K562 (cell line): ENCODE data around the gene SLC34A1. TPM values are rescaled to one million over a fixed set of nuclear protein-coding genes. Genes with fewer than 3 reads are reported as not detected.

ENCODE experiments used
- ARNT ChIP-seq, 2 experiments: fragments of 450-650 bp; IDR thresholded peaks; 2 replicates each; pipeline ENCODE4 v1.6.1; 2016; ENCODE audit warnings: mild to moderate bottlenecking in 1 of 2
- ATF7 ChIP-seq: fragments of 450-650 bp; IDR thresholded peaks from 2 replicates; pipeline ENCODE4 v1.7.1; 2014; ENCODE audit warnings: mild to moderate bottlenecking, moderate library complexity
- DLX4 ChIP-seq: fragments of 250-450 bp; sonication (Bioruptor Pico); IDR thresholded peaks from 2 replicates; pipeline ENCODE4 v1.6.1; 2021; ENCODE audit warnings: mild to moderate bottlenecking
- HES1 ChIP-seq: fragments of 450-650 bp; IDR thresholded peaks from 2 replicates; pipeline ENCODE4 v1.6.1; 2016; ENCODE audit warnings: low read depth, mild to moderate bottlenecking, moderate library complexity
- KLF1 ChIP-seq: fragments of 450-650 bp; IDR thresholded peaks from 2 replicates; pipeline ENCODE4 v1.6.1; 2016; ENCODE audit warnings: missing genetic modification characterization, missing compliant biosample characterization
- PHF8 ChIP-seq: fragments of 200-600 bp; sonication (generic); IDR thresholded peaks from 2 replicates; pipeline ENCODE4 v1.6.1; 2012; ENCODE audit warnings: mixed run types, mild to moderate bottlenecking, inconsistent platforms, low read length, moderate library complexity, borderline replicate concordance
- PML ChIP-seq: IDR thresholded peaks from 2 replicates; pipeline ENCODE4 v1.6.1; 2012; ENCODE audit warnings: low read length, inconsistent platforms
- RBM25 ChIP-seq: fragments of 200-400 bp; formaldehyde crosslinking; IDR thresholded peaks from 2 replicates; pipeline ENCODE4 v1.6.1; 2018; ENCODE audit warnings: low read length, low read depth, moderate library complexity; ENCODE audit not compliant: severe bottlenecking
- RBM34 ChIP-seq: fragments of 200-400 bp; formaldehyde crosslinking; IDR thresholded peaks from 2 replicates; pipeline ENCODE4 v1.6.1; 2018; ENCODE audit warnings: low read length, borderline replicate concordance; ENCODE audit not compliant: insufficient read depth
- SNAPC5 ChIP-seq: fragments of 250-450 bp; sonication (Bioruptor Pico); IDR thresholded peaks from 2 replicates; pipeline ENCODE4 v1.8.0; 2021; ENCODE audit warnings: moderate library complexity, mild to moderate bottlenecking, inconsistent platforms
- STAT5A ChIP-seq: IDR thresholded peaks from 2 replicates; pipeline ENCODE4 v1.6.1; 2012; ENCODE audit warnings: low read length, inconsistent platforms, borderline replicate concordance
- TAF15 ChIP-seq: fragments of 200-400 bp; formaldehyde crosslinking; IDR thresholded peaks from 2 replicates; pipeline ENCODE4 v1.6.1; 2017; ENCODE audit warnings: mild to moderate bottlenecking, low read depth, low read length, moderate library complexity
- TSC22D4 ChIP-seq: fragments of 450-650 bp; IDR thresholded peaks from 2 replicates; pipeline ENCODE4 v1.6.1; 2016; ENCODE audit warnings: missing genetic modification characterization, missing biosample characterization, control low read depth
- ZBTB17 ChIP-seq: fragments of 450-650 bp; formaldehyde crosslinking; IDR thresholded peaks from 2 replicates; pipeline ENCODE4 v1.4.0; 2020; ENCODE audit warnings: mild to moderate bottlenecking
- ZNF561 ChIP-seq: fragments of 450-650 bp; formaldehyde crosslinking; conservative IDR thresholded peaks from 2 replicates; pipeline ENCODE4 v1.4.0; 2020; ENCODE audit warnings: mild to moderate bottlenecking, moderate library complexity
- ZSCAN29 ChIP-seq: fragments of 450-650 bp; IDR thresholded peaks from 2 replicates; pipeline ENCODE4 v1.6.1; 2017
- polyA plus RNA-seq, 8 experiments: library from polyadenylated mRNA; depleted of rRNA in 4 of 8; stranded (reverse) in 5 of 8; unstranded in 3 of 8; fragments of >200 nt; fragmentation: Nextera tagmentation in 2 of 8; fragmentation: Illumina TruSeq in 1 of 8; extraction: Ambion mirVana in 2 of 8; extraction: Trizol in 1 of 8; gene quantifications; 2 replicates each; pipeline versions ENCODE4 v1.2.1 to v1.2.3, GENCODE V29; 2011 to 2014; ENCODE audit warnings: inconsistent platforms in 1 of 8, missing spikeins in 1 of 8
- total RNA-seq, 7 experiments: library from RNA; depleted of rRNA in 6 of 7; stranded (reverse); fragments of >200 nt in 6 of 7; fragmentation: Illumina TruSeq in 2 of 7; extraction: Trizol in 2 of 7; gene quantifications; 2 replicates each; pipeline versions ENCODE4 v1.2.1 to v1.2.3, GENCODE V29; 2011 to 2021; ENCODE audit warnings: low replicate concordance in 1 of 7
- TF ChIP-seq, protein P1 (sequence below), 2 experiments: IDR thresholded peaks in 1 of 2; conservative IDR thresholded peaks in 1 of 2; 2 replicates each; pipeline ENCODE4 v1.6.1; 2016; ENCODE audit warnings: low read depth in 2 of 2, mild to moderate bottlenecking in 1 of 2, missing compliant biosample characterization in 1 of 2, missing genetic modification characterization in 1 of 2, moderate library complexity in 1 of 2
- TF ChIP-seq, protein P2 (sequence below): sonication (generic); formaldehyde crosslinking; IDR thresholded peaks from 2 replicates; pipeline ENCODE4 v1.8.1; 2023; ENCODE audit warnings: mild to moderate bottlenecking, missing genetic modification reagents
- TF ChIP-seq, protein P3 (sequence below), 2 experiments: IDR thresholded peaks; 2 replicates each; pipeline ENCODE4 v1.6.1; 2012; ENCODE audit warnings: improper control_type of control experiment in 2 of 2, low read depth in 2 of 2, low read length in 2 of 2, borderline replicate concordance in 1 of 2

Gene SLC34A1
- total and polyA plus RNA-seq, 9 of the 15 experiments (the other 6 are each of a cell fraction or from before 2014, with no cell fraction given): not detected

- TF ChIP-seq, protein P1, sequence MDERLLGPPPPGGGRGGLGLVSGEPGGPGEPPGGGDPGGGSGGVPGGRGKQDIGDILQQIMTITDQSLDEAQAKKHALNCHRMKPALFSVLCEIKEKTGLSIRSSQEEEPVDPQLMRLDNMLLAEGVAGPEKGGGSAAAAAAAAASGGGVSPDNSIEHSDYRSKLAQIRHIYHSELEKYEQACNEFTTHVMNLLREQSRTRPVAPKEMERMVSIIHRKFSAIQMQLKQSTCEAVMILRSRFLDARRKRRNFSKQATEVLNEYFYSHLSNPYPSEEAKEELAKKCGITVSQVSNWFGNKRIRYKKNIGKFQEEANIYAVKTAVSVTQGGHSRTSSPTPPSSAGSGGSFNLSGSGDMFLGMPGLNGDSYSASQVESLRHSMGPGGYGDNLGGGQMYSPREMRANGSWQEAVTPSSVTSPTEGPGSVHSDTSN (CRISPR knock-in tag; IDR thresholded peaks at IDR 0.05; ENCODE audit: low read depth): no peak
- TF ChIP-seq, protein P1 (tag; conservative IDR thresholded peaks at IDR 0.05; ENCODE audit: low read depth): no peak
- TF ChIP-seq ZSCAN29: no peak
- peak; percentile 44; the same call in 1 of the 2 replicates for TF ChIP-seq ATF7
- no peak for TF ChIP-seq TAF15
- no peak for TF ChIP-seq ARNT (IDR thresholded peaks at IDR 0.05)
- no peak for TF ChIP-seq STAT5A
- TF ChIP-seq, protein P2, sequence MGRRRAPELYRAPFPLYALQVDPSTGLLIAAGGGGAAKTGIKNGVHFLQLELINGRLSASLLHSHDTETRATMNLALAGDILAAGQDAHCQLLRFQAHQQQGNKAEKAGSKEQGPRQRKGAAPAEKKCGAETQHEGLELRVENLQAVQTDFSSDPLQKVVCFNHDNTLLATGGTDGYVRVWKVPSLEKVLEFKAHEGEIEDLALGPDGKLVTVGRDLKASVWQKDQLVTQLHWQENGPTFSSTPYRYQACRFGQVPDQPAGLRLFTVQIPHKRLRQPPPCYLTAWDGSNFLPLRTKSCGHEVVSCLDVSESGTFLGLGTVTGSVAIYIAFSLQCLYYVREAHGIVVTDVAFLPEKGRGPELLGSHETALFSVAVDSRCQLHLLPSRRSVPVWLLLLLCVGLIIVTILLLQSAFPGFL (CRISPR knock-in tag): 0 out of 2 replicates have a peak, but pooled peaks have one; percentile 78
- no peak for TF ChIP-seq TSC22D4
- TF ChIP-seq RBM34: no peak
- TF ChIP-seq ZNF561 (CRISPR knock-in tag): no peak
- no peak for TF ChIP-seq PML
- TF ChIP-seq PHF8: peak; percentile 53; the same call in 1 of the 2 replicates
- no peak for TF ChIP-seq SNAPC5
- TF ChIP-seq ZBTB17 (CRISPR knock-in tag): no peak
- TF ChIP-seq HES1: no peak
- TF ChIP-seq, protein P3, sequence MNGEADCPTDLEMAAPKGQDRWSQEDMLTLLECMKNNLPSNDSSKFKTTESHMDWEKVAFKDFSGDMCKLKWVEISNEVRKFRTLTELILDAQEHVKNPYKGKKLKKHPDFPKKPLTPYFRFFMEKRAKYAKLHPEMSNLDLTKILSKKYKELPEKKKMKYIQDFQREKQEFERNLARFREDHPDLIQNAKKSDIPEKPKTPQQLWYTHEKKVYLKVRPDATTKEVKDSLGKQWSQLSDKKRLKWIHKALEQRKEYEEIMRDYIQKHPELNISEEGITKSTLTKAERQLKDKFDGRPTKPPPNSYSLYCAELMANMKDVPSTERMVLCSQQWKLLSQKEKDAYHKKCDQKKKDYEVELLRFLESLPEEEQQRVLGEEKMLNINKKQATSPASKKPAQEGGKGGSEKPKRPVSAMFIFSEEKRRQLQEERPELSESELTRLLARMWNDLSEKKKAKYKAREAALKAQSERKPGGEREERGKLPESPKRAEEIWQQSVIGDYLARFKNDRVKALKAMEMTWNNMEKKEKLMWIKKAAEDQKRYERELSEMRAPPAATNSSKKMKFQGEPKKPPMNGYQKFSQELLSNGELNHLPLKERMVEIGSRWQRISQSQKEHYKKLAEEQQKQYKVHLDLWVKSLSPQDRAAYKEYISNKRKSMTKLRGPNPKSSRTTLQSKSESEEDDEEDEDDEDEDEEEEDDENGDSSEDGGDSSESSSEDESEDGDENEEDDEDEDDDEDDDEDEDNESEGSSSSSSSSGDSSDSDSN (IDR thresholded peaks at IDR 0.05; ENCODE audit: borderline replicate concordance in 1 of 2, low read depth in 2 of 2, low read length in 2 of 2): peak; percentile 41 to 83; a peak in 2 of 4 replicates
- peak; percentile 3; the same call in 1 of the 2 replicates for TF ChIP-seq KLF1 (tag)
- TF ChIP-seq DLX4 (CRISPR knock-in tag): no peak
- TF ChIP-seq RBM25: no peak
Observed at GRCh38 chr5:177403792-177404640, 19.8 kb downstream of the SLC34A1 start (continued).
